Hematopoietic multipotent progenitor cell (in vitro differentiated cells): Measurements from ENCODE around the gene VAV2. TPM values are rescaled to one million over a fixed set of nuclear protein-coding genes. Genes with fewer than 3 reads are reported as not detected.

Source experiments
- DNase-seq, 3 donors: peaks; one replicate each; pipeline ENCODE4 v3.0.0-alpha.2; 2011 to 2015; ENCODE audit warnings: low read depth in 2 of 3, low spot score in 2 of 3
- total RNA-seq: library from RNA; depleted of rRNA; stranded (reverse); fragments of >200 nt; gene quantifications from one replicate; pipeline ENCODE4 v1.2.3, GENCODE V29; 2012

Gene VAV2
- total RNA-seq, 1 donor, result 2.2 TPM

DNA sequence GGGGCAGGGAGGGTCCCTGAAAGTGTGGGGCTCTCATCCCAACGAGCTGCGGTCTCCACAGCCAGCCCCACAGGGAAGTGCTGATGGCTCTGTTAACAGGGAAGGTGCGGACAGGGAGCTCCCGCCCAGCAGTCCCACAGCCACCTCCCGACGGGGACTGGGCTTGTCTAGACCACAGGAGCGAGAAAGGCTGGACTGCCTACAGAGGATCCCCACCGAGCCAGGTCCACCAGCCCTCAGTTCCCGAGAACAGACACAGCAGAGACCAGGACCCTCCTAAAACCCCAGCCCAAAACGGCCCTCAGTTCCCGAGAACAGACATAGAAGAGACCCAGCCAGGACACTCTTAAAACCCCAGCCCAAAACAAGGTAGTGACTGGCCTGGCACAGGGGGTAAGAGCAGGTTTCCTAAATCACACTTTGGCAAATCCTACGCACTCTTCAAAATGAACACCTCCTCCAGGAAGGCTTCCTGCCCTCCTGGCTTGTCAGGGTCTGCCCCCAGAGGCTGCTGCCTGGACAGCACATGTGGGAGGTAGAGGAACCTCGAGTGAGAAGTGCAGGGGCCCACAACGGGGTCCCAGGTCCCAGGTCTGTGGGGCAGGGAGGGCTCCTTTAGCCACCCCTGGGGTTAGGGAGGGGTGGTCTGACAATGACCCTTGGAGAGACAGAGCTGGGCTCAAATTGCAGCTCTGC, 167.9 kb downstream of the VAV2 start:
- DNase-seq, result no peak

DNA sequence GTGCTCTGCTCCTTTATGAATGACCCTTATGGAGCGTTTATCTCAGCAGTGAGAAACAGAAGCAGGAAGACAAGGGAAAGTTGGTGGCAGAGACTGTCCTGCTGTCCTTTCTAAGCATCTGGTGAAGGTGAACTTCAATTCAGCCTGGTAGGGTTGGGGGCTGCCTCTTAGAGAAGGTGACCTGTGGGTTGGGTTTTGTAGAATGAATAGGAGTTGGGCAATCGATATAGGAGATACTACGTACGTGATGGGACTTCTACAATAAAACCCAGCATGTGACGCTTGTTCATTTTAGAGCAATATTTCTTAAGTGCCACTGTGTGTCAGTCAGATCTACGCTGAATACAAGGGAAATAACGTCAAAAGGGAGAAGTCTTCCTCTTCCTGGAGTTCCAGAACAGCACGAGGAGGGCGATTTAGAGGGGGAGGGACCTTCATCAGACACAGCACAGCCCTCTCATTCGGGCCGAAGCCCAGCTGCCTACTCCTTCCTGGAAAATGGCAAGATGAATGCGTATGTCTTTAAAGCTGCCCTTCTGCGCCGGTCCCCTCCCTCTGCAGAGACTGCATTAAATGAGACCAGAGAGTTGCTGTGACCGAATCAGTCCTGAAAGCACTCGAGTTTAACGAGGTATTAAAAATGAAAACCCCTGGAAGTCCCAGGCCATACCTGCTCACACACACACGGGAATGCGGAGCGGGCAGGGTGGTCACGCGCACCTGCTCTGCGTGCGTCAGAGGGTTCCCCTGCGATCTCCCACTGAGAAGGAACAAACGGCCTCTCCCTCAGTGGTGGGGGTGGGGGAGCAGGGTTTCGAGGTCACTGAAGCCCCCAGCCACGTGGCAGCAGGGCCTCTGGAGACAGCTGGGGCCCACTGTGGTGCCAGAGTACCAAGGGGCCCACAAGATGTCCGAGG, 168.7 kb downstream of the VAV2 start:
- DNase-seq, result no peak

DNA sequence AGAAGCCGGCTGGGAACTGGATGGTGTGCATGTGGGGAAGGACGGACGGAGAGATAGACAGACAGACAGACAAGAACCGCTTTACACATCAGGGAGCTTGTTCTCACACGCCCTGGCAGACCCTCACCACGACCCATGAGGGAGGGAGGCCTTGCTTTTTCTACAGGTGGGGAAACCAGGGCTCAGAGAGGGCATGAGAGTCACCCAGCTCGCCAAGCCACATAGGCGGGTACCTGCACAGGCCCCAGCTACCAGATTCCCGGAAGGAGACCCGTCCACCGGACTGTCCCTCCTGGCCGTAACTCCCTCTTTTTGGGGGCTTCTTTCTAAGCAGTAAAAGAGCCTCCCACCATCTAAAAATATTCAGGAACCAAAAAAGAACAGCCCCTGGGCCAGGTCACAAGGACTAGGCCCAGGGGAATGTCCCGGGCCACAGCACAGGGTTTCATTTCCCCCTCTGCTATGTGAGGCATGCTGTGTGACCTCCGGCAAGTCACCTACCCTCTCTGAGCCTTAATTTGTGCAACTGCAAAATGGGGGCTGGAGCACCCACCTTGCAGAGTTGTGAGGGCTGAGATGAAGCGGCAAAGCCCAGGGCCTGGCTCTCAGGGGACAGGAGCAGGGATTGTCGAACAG, 169.6 kb downstream of the VAV2 start:
- no peak for DNase-seq

DNA sequence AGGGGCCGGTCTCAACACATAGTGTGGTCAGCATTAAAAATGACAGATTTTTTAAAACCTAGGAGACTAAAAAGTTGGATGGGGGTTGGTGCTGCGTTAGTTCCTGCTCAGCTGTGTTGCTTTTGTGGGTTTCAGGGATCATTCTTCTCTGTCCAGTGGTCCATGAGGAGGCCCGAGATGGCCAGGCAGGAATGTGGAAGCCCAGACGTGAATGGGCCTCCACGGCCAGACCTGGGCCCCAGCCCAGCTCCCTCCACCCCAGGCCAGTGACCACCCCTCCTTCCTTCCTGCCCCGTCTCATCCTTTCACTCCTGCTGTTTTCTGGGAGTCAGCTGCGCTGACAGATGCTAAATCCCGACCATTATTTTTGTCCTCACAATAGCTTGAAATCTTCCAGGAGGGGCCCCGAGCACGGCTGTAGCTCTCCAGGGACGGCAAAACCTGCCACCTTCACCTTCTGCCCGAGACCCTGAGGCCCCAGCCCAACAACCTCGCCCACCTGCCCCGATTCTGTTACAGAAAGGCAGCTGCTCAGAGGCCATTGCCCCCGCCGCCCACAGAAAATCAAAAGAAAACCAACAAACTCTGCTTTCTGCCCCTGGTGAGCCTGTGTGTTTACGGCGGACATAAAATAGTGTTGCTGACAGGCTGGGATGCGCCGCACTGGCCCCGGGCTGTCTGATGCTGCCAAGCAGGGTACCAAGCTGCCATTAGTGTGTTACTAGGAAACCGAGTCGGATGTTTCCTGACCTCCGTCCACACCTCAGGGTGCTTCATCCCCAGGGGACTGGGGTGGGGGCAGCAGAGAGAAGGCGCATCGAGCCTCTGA, 170.3 kb downstream of the VAV2 start:
- DNase-seq, result no peak

DNA sequence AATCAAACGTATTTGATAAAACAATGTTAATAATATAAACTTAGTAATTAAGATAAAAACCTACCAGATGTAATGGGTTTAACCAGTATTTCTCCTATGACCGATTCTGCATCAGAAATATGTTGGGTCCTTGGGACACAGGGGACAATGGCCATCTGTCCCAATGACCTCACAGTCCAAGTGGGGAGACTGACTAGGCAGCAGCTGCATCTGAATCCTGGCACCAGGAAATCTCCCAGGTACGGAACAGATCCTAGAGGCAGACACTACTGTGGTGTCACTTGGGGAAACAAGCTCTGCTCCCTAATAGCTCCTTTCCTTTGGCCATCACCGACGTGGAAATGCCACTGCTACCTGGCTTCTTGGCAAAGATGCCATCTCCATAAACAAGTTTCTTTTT, 172.2 kb downstream of the VAV2 start:
- DNase-seq, result no peak

DNA sequence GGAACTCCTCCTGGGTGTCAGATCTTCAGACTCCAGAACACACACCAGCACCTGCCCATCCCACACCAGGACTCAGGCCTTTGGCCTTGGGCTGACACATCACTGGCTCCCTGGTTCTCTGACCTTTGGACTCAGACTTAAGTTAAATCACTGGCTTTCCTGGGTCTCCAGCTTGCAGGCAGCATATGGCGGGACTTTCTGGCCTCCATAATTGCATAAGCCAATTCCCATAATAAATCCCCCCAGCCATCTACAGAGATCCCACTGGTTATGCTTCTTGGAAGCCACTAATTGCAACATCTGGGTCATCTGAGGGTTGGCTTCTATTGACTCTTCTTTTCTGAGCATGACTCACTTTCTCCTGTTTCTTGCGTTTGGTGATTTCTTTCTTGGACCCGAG, 173.7 kb downstream of the VAV2 start:
- no peak for DNase-seq

DNA sequence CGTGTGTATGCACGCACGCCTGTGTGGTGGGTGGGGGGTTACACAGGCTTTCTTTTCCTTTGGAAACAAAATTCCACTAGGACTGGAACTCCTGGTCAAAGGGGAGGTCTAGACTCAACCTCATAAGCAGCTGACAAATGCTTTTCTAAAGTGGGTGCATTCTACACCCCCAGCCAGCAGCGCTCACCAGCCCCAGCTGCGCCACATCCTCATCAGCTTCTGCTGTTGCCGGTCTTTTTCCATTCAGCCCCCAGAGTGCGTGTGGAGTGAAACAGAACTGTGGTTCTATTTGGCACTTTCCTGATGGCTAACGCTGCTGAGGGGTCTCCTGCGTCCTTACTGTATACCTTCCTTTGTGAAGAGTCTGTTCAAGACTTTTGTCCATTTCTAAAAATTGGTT, 176.3 kb downstream of the VAV2 start:
- no peak for DNase-seq

DNA sequence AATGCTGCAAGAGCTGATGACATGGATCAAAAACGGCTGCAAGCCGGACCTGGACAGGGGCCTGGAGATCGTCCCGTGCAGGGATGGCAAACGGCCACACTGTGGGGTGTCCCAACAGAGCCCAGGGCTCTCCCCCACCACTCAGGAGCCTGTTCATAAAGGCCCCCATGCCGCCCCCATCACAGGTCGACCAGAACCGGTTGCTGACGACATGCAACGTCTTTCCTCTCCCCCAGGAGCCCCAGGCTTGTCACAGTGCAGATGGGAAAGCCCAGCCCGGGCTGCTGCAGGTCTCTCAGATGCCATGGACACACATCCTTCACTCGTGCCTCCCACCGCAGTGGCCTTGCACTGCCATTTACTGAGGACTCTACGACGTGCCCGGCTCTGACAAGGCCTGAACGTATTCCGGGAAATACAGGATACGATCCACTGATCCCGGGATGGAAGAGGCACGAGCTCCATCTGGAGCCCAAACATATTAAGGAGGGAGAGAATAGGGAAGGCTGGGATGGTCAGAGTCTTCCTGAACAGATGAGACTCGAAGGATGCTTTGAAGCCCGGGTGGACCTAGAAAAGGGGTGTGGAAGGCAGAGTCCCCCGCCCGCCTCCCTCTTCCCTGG, 177.4 kb downstream of the VAV2 start:
- no peak for DNase-seq

DNA sequence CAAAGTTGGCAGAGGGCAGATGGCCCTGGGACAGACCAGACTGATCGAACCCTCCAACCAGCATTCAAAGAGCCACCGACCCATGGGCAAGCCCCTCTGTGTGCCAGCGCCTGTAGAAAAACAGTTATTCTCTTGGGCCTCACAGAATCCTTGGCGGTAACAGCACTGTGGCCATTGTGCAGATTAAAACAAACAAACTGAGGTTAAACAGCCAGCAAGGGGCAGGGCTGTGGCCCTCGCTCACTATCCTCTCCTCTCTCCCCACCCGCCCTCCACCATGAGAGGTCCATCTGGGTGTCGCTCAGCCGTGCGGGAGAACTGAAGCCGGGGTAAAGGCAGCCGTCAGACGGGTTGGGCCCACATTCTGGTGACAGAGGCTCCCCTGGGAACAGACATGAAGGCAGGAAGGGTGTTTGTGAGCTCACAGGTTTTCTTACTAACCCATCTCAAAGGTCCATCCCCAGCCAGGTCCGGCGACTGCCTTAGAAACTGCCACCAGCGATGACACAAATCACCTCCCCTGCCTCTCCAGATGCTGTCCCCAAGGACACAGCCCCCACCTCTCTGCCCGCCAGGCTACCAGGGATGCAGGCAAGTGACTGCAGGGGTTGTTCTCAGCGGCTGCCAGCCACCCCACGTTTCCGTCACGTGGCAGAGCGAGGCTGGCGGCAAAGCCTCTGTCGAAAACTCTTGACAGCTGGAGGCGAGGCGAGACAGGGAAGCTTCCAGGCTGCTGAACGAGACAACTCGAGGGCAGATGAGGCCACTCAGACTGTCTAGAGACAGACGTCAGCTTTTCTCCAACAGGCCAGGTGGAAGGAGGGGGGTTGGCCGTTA, 178.2 kb downstream of the VAV2 start:
- DNase-seq, result no peak

DNA sequence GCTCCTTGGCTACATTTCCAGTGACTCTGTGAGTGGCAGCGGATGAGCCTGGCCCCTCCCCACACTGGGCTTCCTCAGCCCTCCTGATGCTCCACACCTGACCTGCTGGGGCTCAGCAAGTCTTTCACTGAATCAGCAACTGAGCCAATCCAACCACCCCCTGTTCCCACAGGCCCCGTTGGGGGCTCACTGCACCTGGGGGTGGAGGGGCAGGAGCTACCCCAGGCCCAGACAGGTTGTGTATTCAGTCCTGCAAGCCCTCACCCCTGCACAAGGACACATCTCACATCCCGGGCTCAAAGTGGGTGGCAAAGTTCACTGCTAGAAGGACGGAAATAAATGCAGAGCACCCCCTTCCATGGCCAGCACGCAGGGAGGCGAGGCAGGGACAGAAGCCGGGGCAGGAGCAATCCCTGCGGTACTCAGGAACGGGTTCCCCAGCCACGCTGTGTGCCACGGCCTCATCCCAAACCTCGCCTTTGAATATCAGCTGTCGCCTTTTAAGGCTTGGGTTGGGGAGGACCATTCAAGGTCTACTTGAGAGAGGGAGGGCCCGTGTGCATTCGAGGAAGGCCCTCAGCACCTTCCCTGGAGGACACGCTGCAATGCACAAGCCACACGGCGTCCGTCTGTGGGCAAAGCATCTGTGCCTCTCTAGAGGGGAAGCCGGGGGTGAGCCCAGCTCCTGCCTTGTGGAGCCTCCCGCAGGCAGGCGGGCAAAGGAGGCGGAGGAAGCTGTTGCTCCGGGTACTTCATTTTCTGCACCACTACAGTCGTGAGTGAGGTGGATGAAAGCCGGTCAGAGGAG, 179.0 kb downstream of the VAV2 start:
- DNase-seq, result no peak

DNA sequence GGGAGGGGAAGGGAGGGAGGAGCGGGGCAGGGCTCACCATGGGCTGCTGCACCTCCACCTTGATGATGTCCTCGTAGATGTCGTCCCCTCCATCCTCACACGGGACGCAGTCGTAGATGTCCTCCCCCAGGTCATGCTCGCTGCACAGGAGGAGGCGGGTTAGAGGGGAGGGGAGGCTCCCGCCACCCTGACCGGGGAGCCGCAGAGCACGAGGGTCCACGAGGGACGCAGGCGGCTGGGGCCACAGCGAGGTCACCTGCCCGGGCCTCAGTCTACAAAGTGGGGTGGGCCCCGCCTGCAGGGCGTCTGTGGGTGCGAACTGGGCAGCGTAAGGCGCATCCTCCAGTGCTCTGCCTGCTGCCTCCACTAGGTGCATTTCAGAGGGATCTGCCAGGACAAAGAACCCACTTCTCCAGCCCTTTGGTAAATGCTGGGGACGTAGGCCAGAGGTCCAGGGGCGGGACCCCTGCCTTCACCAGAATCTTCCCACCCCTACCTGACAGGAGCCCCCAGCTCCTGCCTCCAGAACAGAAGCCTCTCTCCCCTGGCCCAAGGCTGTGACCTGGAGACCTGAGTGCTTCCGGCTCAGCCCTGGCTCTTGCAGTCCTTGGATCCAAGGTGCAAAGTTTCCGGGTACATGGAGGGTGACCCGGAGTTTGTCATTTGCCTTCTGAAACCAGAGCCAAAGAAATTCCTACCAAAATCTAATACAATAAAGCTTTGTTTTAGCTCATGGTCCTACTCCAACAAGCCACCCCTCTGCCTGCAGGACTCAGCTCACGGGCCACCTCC, 179.9 kb downstream of the VAV2 start:
- no peak for DNase-seq

DNA sequence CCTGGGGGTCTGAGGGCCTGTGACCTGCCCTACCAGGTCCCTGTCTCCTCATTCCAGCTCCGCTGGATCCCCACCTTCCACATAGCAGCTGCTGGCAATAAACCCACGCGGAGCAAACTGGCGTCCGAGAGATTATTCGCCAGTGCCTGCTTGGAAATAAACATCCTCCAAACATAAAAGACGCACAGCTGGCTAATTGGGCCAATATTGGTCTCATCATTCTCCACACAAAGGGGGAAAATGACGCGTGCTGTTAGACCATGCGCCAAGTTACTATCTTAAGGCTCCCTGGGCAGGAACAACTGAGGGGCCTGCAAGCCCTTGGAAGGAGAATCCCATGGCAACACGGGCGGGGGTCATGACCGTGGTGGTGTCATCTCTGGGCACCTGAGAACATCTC, 180.7 kb downstream of the VAV2 start:
- no peak for DNase-seq

DNA sequence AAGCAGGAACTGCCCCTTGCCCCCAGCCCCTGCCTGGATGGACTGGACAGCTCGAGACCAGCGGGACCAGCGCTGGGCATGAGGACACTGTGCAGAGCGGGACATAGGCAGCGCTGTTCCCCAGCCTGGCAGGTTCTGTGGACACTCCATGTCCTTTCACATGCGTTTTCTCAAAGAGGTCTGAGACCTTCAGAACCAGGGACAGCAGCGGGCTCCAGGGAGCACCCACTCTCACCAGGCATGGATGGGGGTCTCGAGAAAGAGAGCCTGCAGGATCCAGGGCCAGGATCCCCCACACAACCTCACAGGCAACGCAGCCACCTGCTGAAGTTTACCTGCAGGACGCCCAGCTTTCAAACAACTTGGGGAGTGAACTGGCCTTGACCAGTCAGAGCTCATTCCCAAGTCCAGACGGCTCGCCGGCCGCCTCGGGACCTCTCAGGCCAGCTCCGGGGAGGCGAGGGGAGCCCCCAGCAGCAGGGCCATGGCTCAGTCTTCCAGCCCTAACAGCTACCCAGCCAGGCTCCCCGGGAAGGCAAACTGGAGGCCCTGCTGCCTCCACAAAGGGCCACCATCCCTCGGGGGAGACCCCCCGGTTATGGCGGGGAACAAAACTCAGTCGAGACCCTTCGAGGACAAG, 181.4 kb downstream of the VAV2 start:
- no peak for DNase-seq

DNA sequence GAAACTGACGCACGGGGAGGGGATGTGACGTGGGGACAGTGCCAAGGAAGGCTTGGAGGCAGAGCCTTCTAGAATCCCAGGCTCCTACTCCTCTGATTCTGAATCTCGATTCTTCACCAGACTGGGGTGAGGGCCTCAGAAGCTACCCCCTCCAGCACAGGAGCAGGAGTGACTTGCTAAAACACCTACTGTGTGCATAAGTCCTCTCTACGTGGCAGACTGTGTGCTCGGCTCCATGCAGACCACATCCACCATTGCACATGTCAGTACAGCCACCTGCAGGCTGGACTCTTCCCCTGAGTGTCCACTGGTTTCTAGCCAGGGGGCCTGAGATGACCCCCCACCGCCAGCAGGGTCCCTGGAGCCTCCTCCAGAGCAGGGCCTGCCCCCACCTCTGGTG, 182.8 kb downstream of the VAV2 start:
- no peak for DNase-seq

DNA sequence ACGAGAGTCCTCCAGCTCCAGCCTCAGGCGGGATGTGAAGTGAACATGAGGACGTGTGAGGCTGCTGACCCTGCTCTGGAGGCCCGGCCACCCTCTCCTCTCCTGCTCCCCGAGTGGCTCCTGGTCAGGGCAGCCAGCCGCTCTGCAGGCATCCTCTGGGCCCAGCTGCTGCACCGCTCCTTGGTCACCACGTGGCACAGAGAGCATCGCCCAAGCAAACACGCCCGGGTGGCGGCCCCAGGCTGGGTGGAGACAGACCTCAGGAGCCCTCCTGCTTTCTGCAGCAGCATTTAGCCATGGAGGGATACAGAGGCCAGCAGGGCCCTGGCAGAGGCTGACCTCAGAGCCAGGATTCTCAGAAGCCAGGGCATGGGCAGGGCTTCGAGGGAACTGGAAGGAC, 184.3 kb downstream of the VAV2 start:
- no peak for DNase-seq

DNA sequence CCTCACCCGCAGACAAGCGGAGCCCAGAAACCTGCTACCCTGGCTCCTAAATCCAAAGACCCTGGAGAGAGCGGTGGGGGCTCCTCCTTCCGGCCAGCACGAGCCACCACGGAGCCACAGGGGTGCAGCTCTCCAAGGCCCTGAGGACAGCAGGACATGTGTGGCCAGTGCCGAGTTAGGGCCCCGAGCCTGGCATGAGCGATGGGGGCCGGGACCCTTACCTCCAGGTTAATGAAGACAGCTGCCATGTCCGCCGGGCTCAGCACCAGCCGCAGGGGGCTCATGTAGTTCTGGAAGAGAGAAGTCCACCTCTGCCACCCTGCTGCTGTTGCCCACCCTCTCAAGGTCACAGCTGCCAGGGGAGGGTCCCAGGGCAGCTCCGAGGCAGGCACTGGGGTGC, 185.1 kb downstream of the VAV2 start:
- no peak for DNase-seq

DNA sequence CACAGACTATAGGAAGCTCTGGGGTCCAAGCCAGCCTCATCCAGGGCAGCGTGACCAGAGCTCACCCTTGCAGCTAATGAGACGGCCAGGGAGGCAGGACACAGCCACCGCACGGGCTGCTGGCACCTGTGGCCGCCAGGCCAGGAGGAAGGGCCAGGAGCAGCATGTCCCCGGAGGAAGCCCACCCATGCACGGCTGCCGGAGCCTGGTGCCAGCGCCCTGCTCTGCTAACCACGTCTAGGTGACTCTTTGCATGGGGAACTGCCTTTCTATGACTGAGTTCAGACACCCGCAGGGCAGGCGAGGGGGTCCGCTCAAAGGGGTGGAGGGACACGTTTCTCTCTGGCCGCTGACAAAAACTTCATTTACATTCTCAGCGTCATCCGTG, 185.5 kb downstream of the VAV2 start:
- no peak for DNase-seq
